Testis (tissue), 3 donors: ENCODE measurements around the gene WRNIP1. TPM values are rescaled to one million over a fixed set of nuclear protein-coding genes. Genes with fewer than 3 reads are reported as not detected.

Source experiments
- DNase-seq: peaks from one replicate; pipeline ENCODE4 v3.0.0-alpha.2; 2019
- H3K27ac ChIP-seq, 2 donors: fragments of 200-600 bp; sonication (generic); one replicate each; pipeline ENCODE4 v1.5.1; 2019
- H3K27me3 ChIP-seq: fragments of 200-600 bp; sonication (generic); one replicate; pipeline ENCODE4 v1.5.1; 2019
- H3K36me3 ChIP-seq: fragments of 200-600 bp; sonication (generic); one replicate; pipeline ENCODE4 v1.5.1; 2017; ENCODE audit warnings: low read depth; ENCODE audit errors: missing control alignments
- H3K4me1 ChIP-seq: fragments of 200-600 bp; sonication (generic); one replicate; pipeline ENCODE4 v1.5.1; 2019
- H3K4me3 ChIP-seq, 2 donors: fragments of 200-600 bp; sonication (generic); one replicate each; pipeline ENCODE4 v1.5.1; 2017 to 2019
- H3K9me3 ChIP-seq: fragments of 200-600 bp; sonication (generic); one replicate; pipeline ENCODE4 v1.5.1; 2017
- CTCF ChIP-seq, 3 experiments: fragments of 450-650 bp in 2 of 3; fragments of 200-600 bp in 1 of 3; sonication (generic) in 1 of 3; IDR thresholded peaks; one replicate each; pipeline ENCODE4 v1.5.1; 2016 to 2019; ENCODE audit warnings: antibody characterized with exemption in 3 of 3, mild to moderate bottlenecking in 2 of 3, moderate library complexity in 1 of 3
- POLR2A ChIP-seq: fragments of 450-650 bp; IDR thresholded peaks from one replicate; pipeline ENCODE4 v1.6.1; 2017; ENCODE audit warnings: antibody characterized with exemption, mild to moderate bottlenecking, moderate library complexity
- WGBS, 2 donors: methylation state at CpG; one replicate each; pipeline ENCODE4 v1.1.5; 2018; 5-methylcytosine and 5-hydroxymethylcytosine counted together
- intact Hi-C: fragments of 100-400 bp; cut with DNase I; formaldehyde crosslinking; loops from one replicate; pipeline ENCODE4 v1.15.1; 2023; ENCODE audit warnings: low total_unique reads
- polyA plus RNA-seq: library from polyadenylated mRNA; stranded (reverse); fragments of 350-450 nt; fragmentation: Illumina TruSeq; extraction: RNeasy Lipid Tissue Mini Kit (QIAGEN cat#74804); gene quantifications from one replicate; pipeline ENCODE4 v1.2.3, GENCODE V29; 2014; ENCODE audit warnings: low read depth, low replicate concordance; ENCODE audit not compliant: insufficient read depth
- total RNA-seq, 2 donors: library from RNA; depleted of rRNA; stranded (reverse); fragments of >200 nt; gene quantifications; one replicate each; pipeline ENCODE4 v1.2.3, GENCODE V29; 2016

Gene WRNIP1
- total and polyA plus RNA-seq, 3 donors from 2014 or later: 57.7 to 102 (median 95.8) TPM

DNA sequence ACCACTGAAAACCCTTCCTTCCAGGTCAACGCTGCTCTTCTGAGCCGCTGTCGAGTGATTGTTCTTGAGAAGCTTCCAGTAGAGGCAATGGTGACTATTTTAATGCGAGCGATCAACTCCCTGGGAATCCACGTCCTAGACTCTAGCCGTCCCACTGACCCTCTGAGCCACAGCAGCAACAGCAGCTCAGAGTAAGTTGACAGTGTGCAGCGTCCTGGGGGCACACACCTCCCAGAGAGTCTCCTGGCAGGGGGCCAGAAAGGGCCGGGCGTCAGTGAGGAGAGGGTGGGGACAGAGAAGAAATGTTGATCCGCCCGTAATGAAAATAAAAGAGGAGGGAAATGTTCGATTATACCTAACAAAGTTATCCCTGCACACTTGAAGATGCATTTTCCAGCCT lies 5.0 kb downstream of the WRNIP1 start:
- 67 to 72% methylated on average over 13 of the region's 13 CpGs for WGBS, 2 donors
- no peak for DNase-seq
- no peaks in the 10 kb centered on the region for H3K36me3 ChIP-seq
- intact Hi-C loops: no loop called here
- H3K4me1 ChIP-seq: peaks cover 11% of the 10 kb centered on the region
- no peak overlapping the region for H3K4me3 ChIP-seq
- H3K27ac ChIP-seq: no peak overlapping the region
- H3K27me3 ChIP-seq: no peaks in the 10 kb centered on the region
- no peak for TF ChIP-seq POLR2A
- TF ChIP-seq CTCF (IDR thresholded peaks at IDR 0.05): no peak
- H3K9me3 ChIP-seq: no peaks in the 10 kb centered on the region

- WGBS, 2 donors: 85 to 86% methylated on average over 3 to 4 of the region's 4 CpGs
- H3K27ac ChIP-seq: no peak overlapping the region
- no peak overlapping the region for H3K4me3 ChIP-seq
- H3K27me3 ChIP-seq: no peaks in the 10 kb centered on the region
- intact Hi-C loops: no loop called here
- no peaks in the 10 kb centered on the region for H3K36me3 ChIP-seq
- TF ChIP-seq POLR2A (no peak), CTCF (IDR thresholded peaks at IDR 0.05) (no peak)
- no peak for DNase-seq
- no peaks in the 10 kb centered on the region for H3K9me3 ChIP-seq
- H3K4me1 ChIP-seq: peaks cover 11% of the 10 kb centered on the region
Measured at GRCh38 chr6:2771079-2771478, 5.9 kb downstream of the WRNIP1 start.

DNA sequence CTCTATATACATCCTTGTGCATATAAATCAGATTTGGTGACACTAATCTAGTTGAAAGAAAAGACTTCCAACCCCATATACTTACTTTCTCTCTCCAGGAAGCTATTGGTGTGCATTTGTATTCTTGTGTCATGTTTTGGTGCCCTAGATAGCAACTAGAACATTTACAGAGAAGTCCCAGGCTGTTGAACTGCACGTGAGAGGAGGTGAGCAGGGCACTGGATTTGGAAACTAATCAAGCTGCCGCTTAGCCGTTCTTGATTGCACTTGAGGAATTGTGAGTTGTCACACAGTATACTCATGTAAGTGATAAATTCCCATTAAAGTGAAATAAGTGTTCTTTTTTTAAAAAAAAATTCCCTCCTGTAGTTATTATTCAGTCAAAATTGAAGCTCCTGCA lies 7.6 kb downstream of the WRNIP1 start:
- Histone ChIP-seq H3K27me3 (no peaks in the 10 kb centered on the region), H3K27ac (no peak overlapping the region), H3K9me3 (no peaks in the 10 kb centered on the region), H3K36me3 (no peaks in the 10 kb centered on the region), H3K4me1 (peaks cover 2% of the 10 kb centered on the region), H3K4me3 (no peak overlapping the region)
- DNase-seq: no peak
- intact Hi-C loops: no loop called here
- WGBS, 2 donors: 69 to 83% methylated on average over 3 of the region's 3 CpGs
- no peak for TF ChIP-seq POLR2A
- no peak for TF ChIP-seq CTCF (IDR thresholded peaks at IDR 0.05)

- 61 to 99% methylated on average over 3 of the region's 3 CpGs for WGBS, 2 donors
- no peaks in the 10 kb centered on the region for H3K36me3 ChIP-seq
- no peak for TF ChIP-seq CTCF (IDR thresholded peaks at IDR 0.05)
- no peak for TF ChIP-seq POLR2A
- H3K27me3 ChIP-seq: no peaks in the 10 kb centered on the region
- no peak overlapping the region for H3K27ac ChIP-seq
- DNase-seq: no peak
- H3K4me3 ChIP-seq: no peak overlapping the region
- H3K4me1 ChIP-seq: no peaks in the 10 kb centered on the region
- intact Hi-C loops: no loop called here
- no peaks in the 10 kb centered on the region for H3K9me3 ChIP-seq
Measured at GRCh38 chr6:2773449-2773848, 8.3 kb downstream of the WRNIP1 start.

GRCh38 chr6:2775003-2775402 lies 9.8 kb downstream of the WRNIP1 start:
- H3K4me3 ChIP-seq: no peak overlapping the region
- H3K36me3 ChIP-seq: no peaks in the 10 kb centered on the region
- no peaks in the 10 kb centered on the region for H3K4me1 ChIP-seq
- H3K27me3 ChIP-seq: no peaks in the 10 kb centered on the region
- WGBS, 2 donors: 81 to 100% methylated on average over 1 of the region's 1 CpG
- DNase-seq: no peak
- TF ChIP-seq POLR2A: no peak
- intact Hi-C loops: no loop called here
- no peak overlapping the region for H3K27ac ChIP-seq
- no peaks in the 10 kb centered on the region for H3K9me3 ChIP-seq
